Hepatocyte (in vitro differentiated cells): ENCODE results near the gene BTN2A1.

Experiments
- EZH2 ChIP-seq: fragments of 200-600 bp; sonication (generic); IDR thresholded peaks from 2 replicates; pipeline ENCODE4 v1.6.1; 2016; ENCODE audit warnings: antibody characterized with exemption, mild to moderate bottlenecking, borderline replicate concordance
- EZH2phosphoT487 ChIP-seq: fragments of 200-600 bp; sonication (generic); IDR thresholded peaks from one replicate; pipeline ENCODE4 v1.6.1; 2018; ENCODE audit warnings: antibody characterized with exemption, mild to moderate bottlenecking, low read depth, moderate library complexity; ENCODE audit not compliant: unreplicated experiment, severe bottlenecking
- TF ChIP-seq, protein P1 (sequence below): fragments of 200-600 bp; sonication (generic); IDR thresholded peaks from 2 replicates; pipeline ENCODE4 v1.5.1; 2016; ENCODE audit warnings: antibody characterized with exemption, mild to moderate bottlenecking; ENCODE audit not compliant: poor library complexity

DNA sequence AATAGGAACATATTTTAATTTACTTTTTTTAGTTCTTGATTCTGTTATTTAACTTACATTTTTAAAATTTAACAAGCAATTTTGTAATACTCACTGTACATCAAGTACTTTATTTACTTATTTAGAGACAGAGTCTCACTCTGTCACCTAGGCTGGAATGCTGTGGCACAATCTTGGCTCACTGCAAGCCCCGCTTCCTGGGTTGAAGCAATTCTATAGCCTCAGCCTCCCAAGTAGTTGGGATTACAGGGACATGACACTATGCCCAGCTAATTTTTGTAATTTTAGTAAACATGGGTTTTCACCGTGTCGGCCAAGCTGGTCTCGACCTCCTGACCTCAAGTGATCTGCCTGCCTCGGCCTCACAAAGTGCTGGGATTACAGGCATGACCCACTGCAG is 10.5 kb upstream of the BTN2A1 start:
- TF ChIP-seq EZH2 (no peak), EZH2phosphoT487 (no peak)
- TF ChIP-seq, protein P1, sequence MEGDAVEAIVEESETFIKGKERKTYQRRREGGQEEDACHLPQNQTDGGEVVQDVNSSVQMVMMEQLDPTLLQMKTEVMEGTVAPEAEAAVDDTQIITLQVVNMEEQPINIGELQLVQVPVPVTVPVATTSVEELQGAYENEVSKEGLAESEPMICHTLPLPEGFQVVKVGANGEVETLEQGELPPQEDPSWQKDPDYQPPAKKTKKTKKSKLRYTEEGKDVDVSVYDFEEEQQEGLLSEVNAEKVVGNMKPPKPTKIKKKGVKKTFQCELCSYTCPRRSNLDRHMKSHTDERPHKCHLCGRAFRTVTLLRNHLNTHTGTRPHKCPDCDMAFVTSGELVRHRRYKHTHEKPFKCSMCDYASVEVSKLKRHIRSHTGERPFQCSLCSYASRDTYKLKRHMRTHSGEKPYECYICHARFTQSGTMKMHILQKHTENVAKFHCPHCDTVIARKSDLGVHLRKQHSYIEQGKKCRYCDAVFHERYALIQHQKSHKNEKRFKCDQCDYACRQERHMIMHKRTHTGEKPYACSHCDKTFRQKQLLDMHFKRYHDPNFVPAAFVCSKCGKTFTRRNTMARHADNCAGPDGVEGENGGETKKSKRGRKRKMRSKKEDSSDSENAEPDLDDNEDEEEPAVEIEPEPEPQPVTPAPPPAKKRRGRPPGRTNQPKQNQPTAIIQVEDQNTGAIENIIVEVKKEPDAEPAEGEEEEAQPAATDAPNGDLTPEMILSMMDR = no peak
